Keratinocyte (primary cell): ENCODE results near the gene ABCD1. TPM values are rescaled to one million over a fixed set of nuclear protein-coding genes. Genes with fewer than 3 reads are reported as not detected.

Source experiments
- DNase-seq: peaks from one replicate; pipeline ENCODE4 v3.0.0-alpha.2; 2011; ENCODE audit warnings: low read depth, missing footprints, low spot score
- FAIRE-seq: peaks from 2 replicates; lab custom pipeline; 2011; peaks lifted over from hg19 to GRCh38; lab: Jason Lieb, UNC
- H2AFZ ChIP-seq: 2 replicates; pipeline ENCODE4 v1.6.0; 2012; ENCODE audit warnings: low read length, control low read depth, inconsistent platforms; ENCODE audit not compliant: control insufficient read depth
- H3K27ac ChIP-seq: 2 replicates; pipeline ENCODE4 v1.5.1; 2011; ENCODE audit warnings: low read length; ENCODE audit not compliant: control insufficient read depth, insufficient read depth
- H3K27me3 ChIP-seq: 3 replicates; pipeline ENCODE4 v1.6.0; 2011; ENCODE audit warnings: low read length; ENCODE audit not compliant: control insufficient read depth, insufficient read depth; ENCODE audit errors: extremely low read depth
- H3K36me3 ChIP-seq, 2 experiments: 2 replicates in 1 of 2; 3 replicates in 1 of 2; pipeline ENCODE4 v1.5.1; 2011; ENCODE audit warnings: low read length in 2 of 2, mild to moderate bottlenecking in 1 of 2; ENCODE audit not compliant: control insufficient read depth in 2 of 2, insufficient read depth in 2 of 2; ENCODE audit errors: extremely low read depth in 1 of 2
- H3K4me1 ChIP-seq: 3 replicates; pipeline ENCODE4 v1.5.1; 2011; ENCODE audit warnings: low read length; ENCODE audit not compliant: control insufficient read depth, insufficient read depth; ENCODE audit errors: extremely low read depth
- H3K4me2 ChIP-seq: 3 replicates; pipeline ENCODE4 v1.6.0; 2011; ENCODE audit warnings: low read depth, low read length; ENCODE audit not compliant: control insufficient read depth, insufficient read depth; ENCODE audit errors: extremely low read depth
- H3K4me3 ChIP-seq, 3 experiments: fragments of 200-600 bp in 1 of 3; sonication (generic) in 1 of 3; 2 replicates in 2 of 3; 3 replicates in 1 of 3; pipeline ENCODE4 v1.5.1; 2011 to 2016; ENCODE audit warnings: low read length in 3 of 3, mild to moderate bottlenecking in 3 of 3, control low read depth in 2 of 3, inconsistent platforms in 1 of 3, low read depth in 1 of 3, mixed read lengths in 1 of 3, mixed run types in 1 of 3, moderate library complexity in 1 of 3; ENCODE audit not compliant: control insufficient read depth in 2 of 3, insufficient read depth in 2 of 3; ENCODE audit errors: extremely low read depth in 1 of 3
- H3K79me2 ChIP-seq: 2 replicates; pipeline ENCODE4 v1.6.0; 2012; ENCODE audit warnings: low read length; ENCODE audit not compliant: control insufficient read depth, insufficient read depth
- H3K9ac ChIP-seq: 3 replicates; pipeline ENCODE4 v1.6.0; 2011; ENCODE audit warnings: low read length; ENCODE audit not compliant: control insufficient read depth, insufficient read depth; ENCODE audit errors: extremely low read depth
- H3K9me1 ChIP-seq: 3 replicates; pipeline ENCODE4 v1.6.0; 2011; ENCODE audit warnings: low read length; ENCODE audit not compliant: control insufficient read depth, insufficient read depth; ENCODE audit errors: extremely low read depth
- H3K9me3 ChIP-seq: 2 replicates; pipeline ENCODE4 v1.5.1; 2012; ENCODE audit warnings: low read depth, low read length; ENCODE audit not compliant: control insufficient read depth
- H4K20me1 ChIP-seq: 3 replicates; pipeline ENCODE4 v1.6.0; 2011; ENCODE audit warnings: low read length; ENCODE audit not compliant: control insufficient read depth, insufficient read depth; ENCODE audit errors: extremely low read depth
- EZH2 ChIP-seq: IDR thresholded peaks from one replicate; pipeline ENCODE4 v1.6.1; 2012; ENCODE audit warnings: inconsistent platforms, mild to moderate bottlenecking, low read length, moderate library complexity
- dilution Hi-C: fragments of 300-500 bp; cut with MboI; formaldehyde crosslinking; loops from one replicate; pipeline ENCODE4 v1.7.0; 2020; ENCODE audit warnings: low sequenced_read_pairs; ENCODE audit not compliant: extremely low pct_ligation_motif_present
- polyA plus RNA-seq, 5 experiments: library from polyadenylated mRNA; depleted of rRNA in 3 of 5; stranded (reverse) in 3 of 5; stranded (forward) in 1 of 5; unstranded in 1 of 5; fragments of >200 nt; gene quantifications; 1 replicate in 1 of 5; 2 replicates in 3 of 5; 3 replicates in 1 of 5; pipeline versions ENCODE4 v1.2.1 to v1.2.3, GENCODE V29; 2011 to 2012; ENCODE audit warnings: missing spikeins in 2 of 5, low read depth in 1 of 5, low replicate concordance in 1 of 5
- TF ChIP-seq, protein P1 (sequence below), 3 experiments: IDR thresholded peaks in 1 of 3; conservative IDR thresholded peaks in 1 of 3; optimal IDR thresholded peaks in 1 of 3; 2 replicates in 2 of 3; 3 replicates in 1 of 3; pipeline versions ENCODE3 to v1.5.1; 2011; ENCODE audit warnings: low read length in 3 of 3, mild to moderate bottlenecking in 3 of 3, moderate library complexity in 2 of 3, control low read depth in 1 of 3, inconsistent platforms in 1 of 3; ENCODE audit not compliant: insufficient read depth in 2 of 3; ENCODE audit errors: extremely low read depth in 1 of 3

Gene ABCD1
- polyA plus RNA-seq, 1 donor (not counting 4 experiments of a cell fraction or from before 2014, with no cell fraction given), result 0.81 TPM

GRCh38 chrX:153773741-153774575 lies 49.3 kb downstream of the ABCD1 start:
- Histone ChIP-seq H3K9me3 (peaks cover 4% of the 10 kb centered on the region), H4K20me1 (no peaks in the 10 kb centered on the region), H3K9ac (no peak overlapping the region), H2AFZ (no peak overlapping the region), H3K9me1 (no peaks in the 10 kb centered on the region), H3K4me1 (peaks cover 5% of the 10 kb centered on the region), H3K79me2 (no peaks in the 10 kb centered on the region), H3K4me2 (no peak overlapping the region), H3K27me3 (no peaks in the 10 kb centered on the region), H3K36me3 (peaks cover 0 to 4% of the 10 kb centered on the region in 2 experiments), H3K4me3 (no peak overlapping the region), H3K27ac (no peak overlapping the region)
- dilution Hi-C loops, result no loop called here
- DNase-seq, result no peak
- FAIRE-seq, result no peak
- TF ChIP-seq, protein P1, sequence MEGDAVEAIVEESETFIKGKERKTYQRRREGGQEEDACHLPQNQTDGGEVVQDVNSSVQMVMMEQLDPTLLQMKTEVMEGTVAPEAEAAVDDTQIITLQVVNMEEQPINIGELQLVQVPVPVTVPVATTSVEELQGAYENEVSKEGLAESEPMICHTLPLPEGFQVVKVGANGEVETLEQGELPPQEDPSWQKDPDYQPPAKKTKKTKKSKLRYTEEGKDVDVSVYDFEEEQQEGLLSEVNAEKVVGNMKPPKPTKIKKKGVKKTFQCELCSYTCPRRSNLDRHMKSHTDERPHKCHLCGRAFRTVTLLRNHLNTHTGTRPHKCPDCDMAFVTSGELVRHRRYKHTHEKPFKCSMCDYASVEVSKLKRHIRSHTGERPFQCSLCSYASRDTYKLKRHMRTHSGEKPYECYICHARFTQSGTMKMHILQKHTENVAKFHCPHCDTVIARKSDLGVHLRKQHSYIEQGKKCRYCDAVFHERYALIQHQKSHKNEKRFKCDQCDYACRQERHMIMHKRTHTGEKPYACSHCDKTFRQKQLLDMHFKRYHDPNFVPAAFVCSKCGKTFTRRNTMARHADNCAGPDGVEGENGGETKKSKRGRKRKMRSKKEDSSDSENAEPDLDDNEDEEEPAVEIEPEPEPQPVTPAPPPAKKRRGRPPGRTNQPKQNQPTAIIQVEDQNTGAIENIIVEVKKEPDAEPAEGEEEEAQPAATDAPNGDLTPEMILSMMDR (optimal IDR thresholded peaks at IDR 0.05 in 1 of 3, IDR thresholded peaks at IDR 0.05 in 1 of 3, conservative IDR thresholded peaks at IDR 0.05 in 1 of 3; ENCODE audit: extremely low read depth in 1 of 3, insufficient read depth in 2 of 3, low read length in 3 of 3), result no peak
- TF ChIP-seq EZH2, result no peak

DNA sequence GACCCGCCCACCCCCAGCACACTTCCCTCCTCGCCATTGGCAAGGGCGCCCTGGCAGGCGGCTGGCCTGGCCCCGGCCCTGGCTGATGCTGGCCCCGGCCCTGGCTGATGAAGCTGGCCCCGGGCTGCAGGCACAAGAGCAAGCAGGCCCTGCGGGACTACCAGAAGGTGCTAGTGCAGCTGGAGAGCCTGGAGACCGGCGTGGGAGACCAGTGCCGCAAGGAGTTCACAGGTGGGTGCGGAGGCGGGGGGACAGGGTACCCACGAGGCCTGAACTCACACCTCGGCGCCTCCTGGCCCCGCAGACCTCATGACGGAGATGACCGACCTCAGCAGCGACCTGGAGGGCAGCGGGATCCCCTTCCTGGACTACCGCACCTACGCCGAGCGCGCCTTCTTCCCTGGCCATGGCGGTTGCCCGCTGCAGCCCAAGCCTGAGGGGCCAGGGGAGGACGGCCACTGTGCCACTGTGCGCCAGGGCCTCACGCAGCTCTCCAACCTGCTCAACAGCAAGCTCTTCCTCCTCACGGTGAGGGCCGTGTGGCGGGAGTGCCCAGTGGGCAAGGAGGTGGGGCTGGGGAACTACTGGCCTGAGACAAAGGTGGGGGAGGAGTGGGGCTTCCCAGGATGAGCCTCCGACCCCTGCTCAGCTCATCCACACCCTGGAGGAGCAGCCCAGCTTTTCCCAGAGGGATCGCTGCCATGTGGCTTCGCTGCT lies 50.1 kb downstream of the ABCD1 start:
- Histone ChIP-seq H4K20me1 (no peaks in the 10 kb centered on the region), H3K9ac (no peak overlapping the region), H3K79me2 (no peaks in the 10 kb centered on the region), H3K27me3 (no peaks in the 10 kb centered on the region), H3K9me1 (no peaks in the 10 kb centered on the region), H2AFZ (no peak overlapping the region), H3K27ac (no peak overlapping the region), H3K4me1 (peaks cover 5% of the 10 kb centered on the region), H3K36me3 (peaks cover 0 to 4% of the 10 kb centered on the region in 2 experiments), H3K4me3 (no peak overlapping the region), H3K9me3 (peaks cover 2% of the 10 kb centered on the region), H3K4me2 (no peak overlapping the region)
- FAIRE-seq, result no peak
- no peak for TF ChIP-seq EZH2
- TF ChIP-seq, protein P1 (optimal IDR thresholded peaks at IDR 0.05 in 1 of 3, IDR thresholded peaks at IDR 0.05 in 1 of 3, conservative IDR thresholded peaks at IDR 0.05 in 1 of 3; ENCODE audit: extremely low read depth in 1 of 3, insufficient read depth in 2 of 3, low read length in 3 of 3), result no peak
- no peak for DNase-seq
- dilution Hi-C loops, result no loop called here
